ENCODE results near the gene ZC3H12C.
A peak's percentile ranks its signal among the peaks of the same experiment; 100 is the strongest.

Gene ZC3H12C

GRCh38 chr11:110113973-110114372 is 20.8 kb downstream of the ZC3H12C start:
- H3K4me3 ChIP-seq (ENCODE audit: low read depth, low read length), result no peak overlapping the region
- no peak for TF ChIP-seq CTCF (IDR thresholded peaks at IDR 0.05; ENCODE audit: insufficient read depth, low read depth, low read length, missing control alignments)
- no peak for DNase-seq (ENCODE audit: low read depth)

- TF ChIP-seq CTCF (IDR thresholded peaks at IDR 0.05; ENCODE audit: insufficient read depth, low read depth, low read length, missing control alignments), result no peak
- H3K4me3 ChIP-seq (ENCODE audit: low read depth, low read length), result no peak overlapping the region
- no peak for DNase-seq (ENCODE audit: low read depth)
Measured at GRCh38 chr11:110119317-110119716, 26.1 kb downstream of the ZC3H12C start.

GRCh38 chr11:110121204-110121603 is 28.0 kb downstream of the ZC3H12C start:
- no peak overlapping the region for H3K4me3 ChIP-seq (ENCODE audit: low read depth, low read length)
- TF ChIP-seq CTCF (IDR thresholded peaks at IDR 0.05; ENCODE audit: insufficient read depth, low read depth, low read length, missing control alignments), result no peak
- no peak for DNase-seq (ENCODE audit: low read depth)

GRCh38 chr11:110123003-110123402 is 29.8 kb downstream of the ZC3H12C start:
- no peak for TF ChIP-seq CTCF (IDR thresholded peaks at IDR 0.05; ENCODE audit: insufficient read depth, low read depth, low read length, missing control alignments)
- no peak overlapping the region for H3K4me3 ChIP-seq (ENCODE audit: low read depth, low read length)
- peak; percentile 10 for DNase-seq (ENCODE audit: low read depth)

- TF ChIP-seq CTCF (IDR thresholded peaks at IDR 0.05; ENCODE audit: insufficient read depth, low read depth, low read length, missing control alignments), result no peak
- no peak for DNase-seq (ENCODE audit: low read depth)
- no peak overlapping the region for H3K4me3 ChIP-seq (ENCODE audit: low read depth, low read length)
Measured at GRCh38 chr11:110124605-110125004, 31.4 kb downstream of the ZC3H12C start.

GRCh38 chr11:110125632-110126031 is 32.4 kb downstream of the ZC3H12C start:
- no peak for DNase-seq (ENCODE audit: low read depth)
- no peak for TF ChIP-seq CTCF (IDR thresholded peaks at IDR 0.05; ENCODE audit: insufficient read depth, low read depth, low read length, missing control alignments)
- H3K4me3 ChIP-seq (ENCODE audit: low read depth, low read length), result no peak overlapping the region

- no peak for DNase-seq (ENCODE audit: low read depth)
- no peak for TF ChIP-seq CTCF (IDR thresholded peaks at IDR 0.05; ENCODE audit: insufficient read depth, low read depth, low read length, missing control alignments)
- H3K4me3 ChIP-seq (ENCODE audit: low read depth, low read length), result no peak overlapping the region
Measured at GRCh38 chr11:110126936-110127335, 33.7 kb downstream of the ZC3H12C start.

Data from GM12865 (cell line).